ENCODE data around the gene GBE1. TPM values are rescaled to one million over a fixed set of nuclear protein-coding genes. Genes with fewer than 3 reads are reported as not detected.

GBE1 gene
- total and polyA plus RNA-seq, 2 donors (not counting 1 experiment from before 2014, with no cell fraction given): 153 to 232 TPM

GRCh38 chr3:81544385-81544784 is 217.1 kb downstream of the GBE1 start:
- Histone ChIP-seq H2AFZ (ENCODE audit: low read length) (no peak overlapping the region), H3K4me1 (ENCODE audit: control insufficient read depth, extremely low read depth, insufficient read depth, low read length) (no peaks in the 10 kb centered on the region), H4K20me1 (ENCODE audit: control insufficient read depth, extremely low read depth, insufficient read depth, low read length) (no peaks in the 10 kb centered on the region), H3K9ac (ENCODE audit: insufficient read depth, low read length) (no peak overlapping the region), H3K27ac (ENCODE audit: insufficient read depth, low read length) (no peak overlapping the region), H3K79me2 (ENCODE audit: control insufficient read depth, insufficient read depth, low read length) (no peaks in the 10 kb centered on the region), H3K36me3 (ENCODE audit: control insufficient read depth, insufficient read depth, low read length) (no peaks in the 10 kb centered on the region), H3K27me3 (ENCODE audit: control insufficient read depth, insufficient read depth, low read length) (no peaks in the 10 kb centered on the region), H3K9me3 (ENCODE audit: control insufficient read depth, insufficient read depth, low read depth, low read length) (no peaks in the 10 kb centered on the region), H3K4me3 (replicated peaks in 1 of 4; ENCODE audit: control extremely low read depth in 1 of 4, insufficient read depth in 1 of 4, low read depth in 3 of 4, low read length in 4 of 4) (no peak overlapping the region), H3K4me2 (ENCODE audit: extremely low read depth, insufficient read depth, low read length) (no peak overlapping the region)
- TF ChIP-seq EZH2 (IDR thresholded peaks at IDR 0.05; ENCODE audit: low read length, missing control alignments) (no peak), CTCF (conservative IDR thresholded peaks at IDR 0.05 in 1 of 2, IDR thresholded peaks at IDR 0.05 in 1 of 2; ENCODE audit: low read depth in 1 of 2, low read length in 2 of 2) (no peak)
- no peak for DNase-seq (ENCODE audit: low read depth in 2 of 2)

- H3K4me3 ChIP-seq (replicated peaks in 1 of 4; ENCODE audit: control extremely low read depth in 1 of 4, insufficient read depth in 1 of 4, low read depth in 3 of 4, low read length in 4 of 4): no peak overlapping the region
- H3K27ac ChIP-seq (ENCODE audit: insufficient read depth, low read length): no peak overlapping the region
- TF ChIP-seq CTCF (conservative IDR thresholded peaks at IDR 0.05 in 1 of 2, IDR thresholded peaks at IDR 0.05 in 1 of 2; ENCODE audit: low read depth in 1 of 2, low read length in 2 of 2): no peak
- TF ChIP-seq EZH2 (IDR thresholded peaks at IDR 0.05; ENCODE audit: low read length, missing control alignments): no peak
These were observed 220.7 kb downstream of the GBE1 start for GRCh38 chr3:81540787-81541186.

GRCh38 chr3:81531846-81532245 is 229.6 kb downstream of the GBE1 start:
- H3K9ac ChIP-seq (ENCODE audit: insufficient read depth, low read length): no peak overlapping the region
- H4K20me1 ChIP-seq (ENCODE audit: control insufficient read depth, extremely low read depth, insufficient read depth, low read length): no peaks in the 10 kb centered on the region
- no peaks in the 10 kb centered on the region for H3K36me3 ChIP-seq (ENCODE audit: control insufficient read depth, insufficient read depth, low read length)
- no peaks in the 10 kb centered on the region for H3K4me1 ChIP-seq (ENCODE audit: control insufficient read depth, extremely low read depth, insufficient read depth, low read length)
- no peak for DNase-seq (ENCODE audit: low read depth in 2 of 2)
- no peak overlapping the region for H3K27ac ChIP-seq (ENCODE audit: insufficient read depth, low read length)
- no peak overlapping the region for H3K4me2 ChIP-seq (ENCODE audit: extremely low read depth, insufficient read depth, low read length)
- H3K27me3 ChIP-seq (ENCODE audit: control insufficient read depth, insufficient read depth, low read length): no peaks in the 10 kb centered on the region
- H3K9me3 ChIP-seq (ENCODE audit: control insufficient read depth, insufficient read depth, low read depth, low read length): no peaks in the 10 kb centered on the region
- H2AFZ ChIP-seq (ENCODE audit: low read length): no peak overlapping the region
- no peaks in the 10 kb centered on the region for H3K79me2 ChIP-seq (ENCODE audit: control insufficient read depth, insufficient read depth, low read length)
- H3K4me3 ChIP-seq (replicated peaks in 1 of 4; ENCODE audit: control extremely low read depth in 1 of 4, insufficient read depth in 1 of 4, low read depth in 3 of 4, low read length in 4 of 4): no peak overlapping the region
- TF ChIP-seq CTCF (conservative IDR thresholded peaks at IDR 0.05 in 1 of 2, IDR thresholded peaks at IDR 0.05 in 1 of 2; ENCODE audit: low read depth in 1 of 2, low read length in 2 of 2) (no peak), EZH2 (IDR thresholded peaks at IDR 0.05; ENCODE audit: low read length, missing control alignments) (no peak)

More at GRCh38 chr3:81540787-81541186, 220.7 kb downstream of the GBE1 start:
- no peak overlapping the region for H2AFZ ChIP-seq (ENCODE audit: low read length)
- H3K27me3 ChIP-seq (ENCODE audit: control insufficient read depth, insufficient read depth, low read length): no peaks in the 10 kb centered on the region
- H4K20me1 ChIP-seq (ENCODE audit: control insufficient read depth, extremely low read depth, insufficient read depth, low read length): no peaks in the 10 kb centered on the region
- no peak overlapping the region for H3K4me2 ChIP-seq (ENCODE audit: extremely low read depth, insufficient read depth, low read length)
- no peaks in the 10 kb centered on the region for H3K36me3 ChIP-seq (ENCODE audit: control insufficient read depth, insufficient read depth, low read length)
- H3K9me3 ChIP-seq (ENCODE audit: control insufficient read depth, insufficient read depth, low read depth, low read length): no peaks in the 10 kb centered on the region
- no peaks in the 10 kb centered on the region for H3K79me2 ChIP-seq (ENCODE audit: control insufficient read depth, insufficient read depth, low read length)
- DNase-seq (ENCODE audit: low read depth in 2 of 2): no peak
- no peaks in the 10 kb centered on the region for H3K4me1 ChIP-seq (ENCODE audit: control insufficient read depth, extremely low read depth, insufficient read depth, low read length)
- H3K9ac ChIP-seq (ENCODE audit: insufficient read depth, low read length): no peak overlapping the region
